C4-2B (cell line): Measurements from ENCODE around the gene HOXB1.

Source experiments
- H3K27ac ChIP-seq: fragments of 450-650 bp; 2 replicates; pipeline ENCODE4 v1.5.1; 2017
- CTCF ChIP-seq: fragments of 450-650 bp; conservative IDR thresholded peaks from 2 replicates; pipeline ENCODE4 v1.5.1; 2017; ENCODE audit warnings: mild to moderate bottlenecking
- ZFX ChIP-seq: fragments of 450-650 bp; IDR thresholded peaks from 2 replicates; pipeline ENCODE4 v1.6.1; 2017

The HOXB1 gene

GRCh38 chr17:48556229-48556575, 25.4 kb upstream of the HOXB1 start:
- no peak overlapping the region for H3K27ac ChIP-seq
- no peak for TF ChIP-seq CTCF
- TF ChIP-seq ZFX, result no peak

DNA sequence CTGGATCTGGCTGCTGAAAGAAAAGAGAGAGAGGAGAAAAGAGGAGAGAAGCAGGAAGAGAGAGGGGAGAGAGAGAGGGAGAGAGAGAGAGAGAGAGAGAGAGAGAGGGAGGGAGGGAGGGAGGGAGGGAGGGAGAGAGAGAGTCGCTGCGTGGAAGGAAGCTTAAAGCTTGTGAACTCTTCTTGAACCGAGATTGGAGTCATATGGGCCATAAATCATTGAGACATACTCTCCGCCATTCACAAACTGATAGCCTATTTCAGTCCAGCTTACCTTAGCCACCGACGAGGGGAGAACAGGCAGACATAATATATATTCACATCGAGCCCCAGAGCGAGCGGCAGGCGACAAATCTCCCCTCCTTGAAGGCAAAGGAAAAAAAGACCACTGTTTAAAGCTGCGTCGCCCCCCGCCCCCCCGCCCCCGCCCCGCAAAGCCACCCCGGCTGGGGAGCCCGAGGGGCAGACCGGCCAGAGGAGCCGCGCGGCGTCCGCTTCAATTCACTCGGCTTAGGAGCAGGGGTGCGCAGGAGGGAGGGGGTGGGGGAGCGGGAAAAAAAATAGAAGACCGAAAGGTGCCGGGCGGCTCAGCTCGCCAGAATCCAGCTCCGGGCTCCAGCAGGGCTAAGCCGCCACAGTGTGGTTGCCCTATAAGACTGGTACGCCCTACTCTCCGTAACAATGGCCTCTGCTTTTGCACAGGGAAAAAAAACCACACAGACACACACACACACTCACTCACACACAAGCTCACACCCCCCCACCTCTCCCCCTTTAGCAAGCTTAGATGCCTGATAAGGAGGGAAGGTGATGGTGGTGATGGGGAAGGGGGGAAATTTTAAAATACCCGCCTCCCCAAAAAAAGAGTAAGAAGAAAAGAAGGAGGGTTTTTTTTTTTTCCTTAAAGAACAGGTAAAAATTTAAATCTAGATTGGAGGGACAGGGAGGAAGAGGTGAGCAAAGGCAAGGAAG, 24.7 kb upstream of the HOXB1 start:
- no peak for TF ChIP-seq ZFX
- TF ChIP-seq CTCF, result no peak
- H3K27ac ChIP-seq, result no peak overlapping the region

- H3K27ac ChIP-seq, result no peak overlapping the region
These were observed 23.8 kb upstream of the HOXB1 start for GRCh38 chr17:48554412-48555257.

GRCh38 chr17:48553826-48554225, 23.0 kb upstream of the HOXB1 start:
- H3K27ac ChIP-seq, result no peak overlapping the region
- TF ChIP-seq CTCF (no peak), ZFX (no peak)

More at GRCh38 chr17:48554412-48555257, 23.8 kb upstream of the HOXB1 start:
- TF ChIP-seq CTCF (no peak), ZFX (no peak)

GRCh38 chr17:48553190-48553547, 22.4 kb upstream of the HOXB1 start:
- TF ChIP-seq ZFX (no peak), CTCF (no peak)
- no peak overlapping the region for H3K27ac ChIP-seq

DNA sequence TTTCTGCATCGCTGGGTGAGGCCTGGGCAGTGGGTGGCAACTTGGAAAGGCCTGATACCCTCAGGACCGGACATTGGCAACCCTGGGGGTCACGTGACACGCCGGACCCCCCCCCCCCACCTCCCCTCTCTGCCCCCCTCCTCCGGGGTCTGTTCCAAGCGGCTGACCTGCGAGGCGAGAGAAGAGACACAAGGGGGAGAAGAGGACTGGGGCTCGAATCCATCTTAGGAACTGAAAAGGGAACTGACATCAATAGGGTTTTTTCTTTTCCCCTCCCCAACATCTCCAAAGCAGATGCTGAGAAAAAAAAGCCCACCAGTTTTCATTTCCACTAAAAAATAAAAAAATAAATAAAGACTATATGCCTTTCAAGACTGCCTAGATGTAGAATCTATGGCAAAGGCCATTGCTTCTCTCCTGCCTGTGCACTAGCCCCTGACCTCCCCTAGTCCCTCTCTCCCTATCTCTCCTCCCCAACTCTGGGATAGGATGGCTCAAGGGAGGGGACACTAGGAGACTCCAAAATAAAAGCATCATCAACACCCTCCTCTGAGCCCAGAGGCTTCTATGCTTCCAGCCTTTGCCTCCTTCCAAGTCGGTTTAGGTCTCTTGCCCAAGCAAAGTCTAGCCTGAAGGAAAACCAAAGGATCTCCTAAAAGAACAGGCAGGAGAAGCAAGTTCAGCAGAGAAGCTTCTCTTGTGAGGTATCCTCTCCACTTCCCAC, 21.8 kb upstream of the HOXB1 start:
- no peak for TF ChIP-seq CTCF
- no peak for TF ChIP-seq ZFX
- H3K27ac ChIP-seq, result no peak overlapping the region
